Lower leg skin (tissue), 4 donors: ENCODE results near the gene ZIC4. TPM values are rescaled to one million over a fixed set of nuclear protein-coding genes. Genes with fewer than 3 reads are reported as not detected.

Experiments
- DNase-seq, 2 donors: peaks; one replicate each; pipeline ENCODE4 v3.0.0-alpha.2; 2019; ENCODE audit warnings: low spot score in 2 of 2
- H3K4me3 ChIP-seq: fragments of 200-600 bp; sonication (generic); 2 replicates; pipeline ENCODE4 v1.5.1; 2017; ENCODE audit warnings: mild to moderate bottlenecking, low read depth; ENCODE audit not compliant: poor library complexity, severe bottlenecking
- CTCF ChIP-seq, 3 donors: fragments of 450-650 bp; IDR thresholded peaks; one replicate each; pipeline ENCODE4 v1.5.1; 2016; ENCODE audit warnings: antibody characterized with exemption in 3 of 3, mild to moderate bottlenecking in 3 of 3, moderate library complexity in 2 of 3
- POLR2A ChIP-seq, 2 donors: fragments of 450-650 bp; IDR thresholded peaks; one replicate each; pipeline ENCODE4 v1.6.1; 2016 to 2017; ENCODE audit warnings: antibody characterized with exemption in 2 of 2, mild to moderate bottlenecking in 1 of 2, moderate library complexity in 1 of 2
- WGBS, 2 donors: methylation state at CpG; one replicate each; pipeline ENCODE4 v1.1.5; 2018; 5-methylcytosine and 5-hydroxymethylcytosine counted together
- intact Hi-C: fragments of 100-400 bp; cut with DNase I; formaldehyde crosslinking; loops from one replicate; pipeline ENCODE4 v1.15.0; 2023; ENCODE audit warnings: low total_unique reads
- total RNA-seq, 4 donors: library from RNA; depleted of rRNA; stranded (reverse); fragments of >200 nt; gene quantifications; one replicate each; pipeline ENCODE4 v1.1.0, GENCODE V29; 2016

The ZIC4 gene
- total RNA-seq, 4 donors from 2014 or later = 0.10 TPM; not detected in 2

DNA sequence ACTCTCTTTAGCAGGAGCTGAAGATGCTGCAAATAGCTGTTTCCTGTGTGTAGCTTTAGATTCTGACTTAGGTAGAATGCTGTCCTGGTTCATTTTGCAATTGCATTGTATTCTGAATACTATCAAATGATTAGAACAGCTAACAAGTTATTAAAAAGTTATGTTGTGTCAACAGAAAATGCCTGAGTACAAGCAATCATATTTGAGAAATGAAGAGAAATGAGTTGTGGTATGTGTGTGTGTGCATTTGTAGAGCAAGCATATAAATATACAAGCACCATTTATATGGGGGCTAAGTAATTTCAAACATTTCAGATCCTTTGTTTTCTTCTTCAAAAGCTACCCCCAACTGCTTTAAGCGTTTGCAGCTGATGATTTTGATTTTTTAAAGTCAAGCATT, 10.6 kb upstream of the ZIC4 start:
- WGBS, 2 donors = 26 to 33% methylated on average over 1 of the region's 1 CpG
- intact Hi-C loops = no loop called here
- TF ChIP-seq CTCF (IDR thresholded peaks at IDR 0.05) (no peak), POLR2A (IDR thresholded peaks at IDR 0.05) (no peak)
- H3K4me3 ChIP-seq = no peak overlapping the region
- DNase-seq = no peak

GRCh38 chr3:147415874-147416273, 9.5 kb upstream of the ZIC4 start:
- WGBS, 2 donors = 30 to 41% methylated on average over 2 of the region's 2 CpGs
- intact Hi-C loops = no loop called here
- DNase-seq = no peak
- no peak overlapping the region for H3K4me3 ChIP-seq
- TF ChIP-seq POLR2A (IDR thresholded peaks at IDR 0.05) = no peak
- no peak for TF ChIP-seq CTCF (IDR thresholded peaks at IDR 0.05)

DNA sequence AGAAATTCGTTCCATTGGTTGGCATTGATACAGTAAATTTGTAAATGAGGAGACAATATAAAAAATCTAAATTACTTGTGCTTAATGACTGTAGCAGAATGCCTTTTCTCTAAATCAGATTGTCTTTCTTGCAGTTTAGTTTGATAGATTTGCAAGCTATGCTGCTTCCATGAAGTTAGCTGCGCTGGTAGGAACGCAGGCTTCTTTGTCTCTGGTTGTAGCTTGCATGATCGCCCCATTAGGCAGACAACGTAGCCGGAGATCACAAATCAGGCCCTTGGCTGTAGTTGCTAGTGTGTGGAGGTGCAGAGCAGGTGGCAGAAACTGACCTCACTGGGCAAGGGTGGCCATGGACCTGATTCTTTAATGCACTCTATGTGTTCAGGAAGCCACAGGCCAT, 8.9 kb upstream of the ZIC4 start:
- TF ChIP-seq CTCF (IDR thresholded peaks at IDR 0.05) = no peak
- no peak for TF ChIP-seq POLR2A (IDR thresholded peaks at IDR 0.05)
- intact Hi-C loops = no loop called here
- WGBS, 2 donors = 42 to 51% methylated on average over 6 of the region's 6 CpGs
- no peak for DNase-seq
- no peak overlapping the region for H3K4me3 ChIP-seq

GRCh38 chr3:147414390-147415138, 8.2 kb upstream of the ZIC4 start:
- TF ChIP-seq POLR2A (IDR thresholded peaks at IDR 0.05) (no peak), CTCF (IDR thresholded peaks at IDR 0.05) (no peak)
- DNase-seq = no peak
- no peak overlapping the region for H3K4me3 ChIP-seq
- 45 to 46% methylated on average over 18 of the region's 18 CpGs for WGBS, 2 donors
- intact Hi-C loops = no loop called here

DNA sequence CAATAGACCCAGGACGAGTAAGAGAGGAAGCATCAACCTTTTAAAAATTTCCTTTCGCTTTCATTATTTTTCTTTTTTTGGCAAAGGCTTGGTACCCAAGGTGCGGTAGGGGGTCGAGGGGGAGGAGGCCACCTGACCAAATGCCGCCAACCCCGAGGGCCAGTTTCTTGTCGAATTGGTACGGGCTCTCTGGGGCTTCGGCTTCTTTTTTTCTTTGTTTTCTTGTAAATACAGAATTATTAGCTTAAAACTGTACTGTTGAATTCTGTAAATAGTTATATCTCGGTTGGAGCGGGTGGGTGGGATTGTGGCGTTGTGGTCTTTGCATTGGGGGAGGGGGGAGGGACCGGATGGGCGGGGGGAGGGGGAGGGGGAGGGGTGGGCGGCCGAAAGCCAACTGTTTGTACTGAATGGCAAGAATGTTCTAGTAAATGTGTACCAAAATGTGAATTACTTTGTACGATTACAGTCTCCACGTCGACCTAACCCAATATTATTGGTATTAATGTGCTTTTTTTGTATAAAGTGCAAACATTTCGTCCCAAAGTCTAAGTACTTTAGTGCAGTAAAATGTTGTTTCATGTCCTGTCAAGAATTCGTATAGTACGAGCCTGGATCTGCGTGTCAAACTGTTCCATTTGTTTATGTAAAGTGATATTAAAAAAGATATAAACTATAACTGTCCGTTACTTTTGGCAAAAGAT, 7.5 kb upstream of the ZIC4 start:
- no peak for TF ChIP-seq POLR2A (IDR thresholded peaks at IDR 0.05)
- TF ChIP-seq CTCF (IDR thresholded peaks at IDR 0.05) = no peak
- DNase-seq = no peak
- intact Hi-C loops = no loop called here
- WGBS, 2 donors = 32 to 37% methylated on average over 24 of the region's 24 CpGs
- H3K4me3 ChIP-seq = no peak overlapping the region
